NB4 (cell line): ENCODE results near the gene PRSS3.

Experiments used
- POLR2A ChIP-seq: IDR thresholded peaks from 2 replicates; pipeline ENCODE4 v1.6.1; 2011; ENCODE audit warnings: mild to moderate bottlenecking; ENCODE audit not compliant: insufficient read length; ENCODE audit errors: extremely low read depth
- TF ChIP-seq, protein P1 (sequence below): IDR thresholded peaks from one replicate; pipeline ENCODE4 v1.5.1; 2012; ENCODE audit warnings: low read depth, low read length

DNA sequence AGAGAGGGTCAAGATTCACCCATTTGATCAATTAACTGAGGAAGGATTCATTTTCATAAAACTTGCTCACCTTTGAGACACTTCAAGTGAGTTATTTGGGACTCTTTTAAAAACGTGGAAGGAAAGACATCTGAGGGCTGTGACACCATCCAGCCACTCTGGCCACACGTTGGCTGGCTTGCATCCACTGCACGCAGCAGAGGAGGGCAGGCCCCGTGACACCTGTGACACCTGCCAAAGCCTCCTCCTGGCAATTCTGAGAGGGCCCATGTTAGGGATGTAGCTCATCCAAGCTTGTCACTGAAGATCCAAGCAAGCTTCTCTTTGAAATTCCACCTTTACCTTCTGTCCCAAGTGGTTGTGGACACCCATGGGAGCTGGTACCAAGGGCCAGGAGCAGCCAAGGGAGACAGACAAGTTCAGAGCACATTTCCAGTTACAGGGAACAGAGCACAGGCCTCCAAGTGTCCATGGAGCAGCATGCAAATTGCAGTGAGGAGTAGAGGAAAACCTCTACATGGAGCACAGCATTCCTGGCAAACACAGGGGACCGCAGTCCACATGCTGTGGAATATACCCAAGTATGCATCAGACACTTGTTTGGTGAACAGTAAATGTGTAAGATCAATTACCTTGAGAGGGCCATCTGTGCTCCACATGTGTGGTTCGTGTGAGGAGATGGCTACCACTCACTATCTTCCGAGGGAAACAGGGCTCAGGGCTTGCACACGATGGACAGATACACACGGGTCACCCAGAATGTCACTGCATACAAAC is 4.8 kb downstream of the PRSS3 start:
- TF ChIP-seq, protein P1, sequence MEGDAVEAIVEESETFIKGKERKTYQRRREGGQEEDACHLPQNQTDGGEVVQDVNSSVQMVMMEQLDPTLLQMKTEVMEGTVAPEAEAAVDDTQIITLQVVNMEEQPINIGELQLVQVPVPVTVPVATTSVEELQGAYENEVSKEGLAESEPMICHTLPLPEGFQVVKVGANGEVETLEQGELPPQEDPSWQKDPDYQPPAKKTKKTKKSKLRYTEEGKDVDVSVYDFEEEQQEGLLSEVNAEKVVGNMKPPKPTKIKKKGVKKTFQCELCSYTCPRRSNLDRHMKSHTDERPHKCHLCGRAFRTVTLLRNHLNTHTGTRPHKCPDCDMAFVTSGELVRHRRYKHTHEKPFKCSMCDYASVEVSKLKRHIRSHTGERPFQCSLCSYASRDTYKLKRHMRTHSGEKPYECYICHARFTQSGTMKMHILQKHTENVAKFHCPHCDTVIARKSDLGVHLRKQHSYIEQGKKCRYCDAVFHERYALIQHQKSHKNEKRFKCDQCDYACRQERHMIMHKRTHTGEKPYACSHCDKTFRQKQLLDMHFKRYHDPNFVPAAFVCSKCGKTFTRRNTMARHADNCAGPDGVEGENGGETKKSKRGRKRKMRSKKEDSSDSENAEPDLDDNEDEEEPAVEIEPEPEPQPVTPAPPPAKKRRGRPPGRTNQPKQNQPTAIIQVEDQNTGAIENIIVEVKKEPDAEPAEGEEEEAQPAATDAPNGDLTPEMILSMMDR: no peak
- no peak for TF ChIP-seq POLR2A
